Mesendoderm (in vitro differentiated cells): Measurements from ENCODE around the gene RANGAP1.

Source experiments
- DNase-seq: peaks from one replicate; pipeline ENCODE4 v3.0.0; 2013
- H2AK5ac ChIP-seq: 2 replicates; pipeline ENCODE4 v1.6.1; 2013; ENCODE audit warnings: low read length, inconsistent platforms
- H2BK120ac ChIP-seq: 2 replicates; pipeline ENCODE4 v1.6.1; 2013; ENCODE audit warnings: low read depth, mild to moderate bottlenecking, low read length, moderate library complexity, mixed read lengths
- H2BK15ac ChIP-seq: replicated peaks from 2 replicates; pipeline ENCODE4 v1.6.1; 2013; ENCODE audit warnings: low read depth, mild to moderate bottlenecking, moderate library complexity
- H2BK5ac ChIP-seq: 2 replicates; pipeline ENCODE4 v1.6.1; 2013; ENCODE audit warnings: low read length, inconsistent platforms
- H3K18ac ChIP-seq: 2 replicates; pipeline ENCODE4 v1.6.1; 2013; ENCODE audit warnings: mild to moderate bottlenecking, low read length, mixed read lengths
- H3K23ac ChIP-seq: one replicate; pipeline ENCODE4 v1.6.1; 2013; ENCODE audit warnings: low read length
- H3K27ac ChIP-seq: 2 replicates; pipeline ENCODE4 v1.5.1; 2013; ENCODE audit warnings: low read depth, mild to moderate bottlenecking, inconsistent platforms, low read length, moderate library complexity
- H3K27me3 ChIP-seq: 2 replicates; pipeline ENCODE4 v1.6.1; 2013; ENCODE audit warnings: low read length, control low read depth, mild to moderate bottlenecking, inconsistent platforms; ENCODE audit not compliant: insufficient read depth, poor library complexity
- H3K36me3 ChIP-seq: 2 replicates; pipeline ENCODE4 v1.6.1; 2013; ENCODE audit warnings: low read length, inconsistent platforms; ENCODE audit not compliant: control insufficient read depth, insufficient read depth
- H3K4ac ChIP-seq: one replicate; pipeline ENCODE4 v1.6.1; 2013; ENCODE audit warnings: low read depth, mild to moderate bottlenecking, low read length, moderate library complexity
- H3K4me1 ChIP-seq: 2 replicates; pipeline ENCODE4 v1.6.1; 2013; ENCODE audit warnings: low read depth, low read length, inconsistent platforms; ENCODE audit not compliant: control insufficient read depth
- H3K4me2 ChIP-seq: 2 replicates; pipeline ENCODE4 v1.6.1; 2013; ENCODE audit warnings: low read length
- H3K4me3 ChIP-seq: 2 replicates; pipeline ENCODE4 v1.5.1; 2013; ENCODE audit warnings: mild to moderate bottlenecking, low read length
- H3K56ac ChIP-seq: one replicate; pipeline ENCODE4 v1.6.1; 2013; ENCODE audit warnings: low read length
- H3K79me1 ChIP-seq: 2 replicates; pipeline ENCODE4 v1.6.1; 2013; ENCODE audit warnings: low read length, inconsistent platforms
- H3K79me2 ChIP-seq: 2 replicates; pipeline ENCODE4 v1.6.1; 2013; ENCODE audit warnings: mild to moderate bottlenecking, low read length; ENCODE audit not compliant: control insufficient read depth, insufficient read depth
- H3K9ac ChIP-seq: 2 replicates; pipeline ENCODE4 v1.6.1; 2013; ENCODE audit warnings: low read length, inconsistent platforms
- H4K5ac ChIP-seq: one replicate; pipeline ENCODE4 v1.6.1; 2013; ENCODE audit warnings: low read length
- H4K8ac ChIP-seq: one replicate; pipeline ENCODE4 v1.6.1; 2013; ENCODE audit warnings: low read depth, mild to moderate bottlenecking, control low read depth, low read length, moderate library complexity
- WGBS: extraction: QIAGEN DNeasy Blood & Tissue Kit; methylation state at CpG from one replicate; pipeline ENCODE4 v1.1.7; 2013; ENCODE audit warnings: low lambda C conversion rate, missing lambda C conversion rate; ENCODE audit not compliant: insufficient coverage; ENCODE audit errors: extremely low coverage; 5-methylcytosine and 5-hydroxymethylcytosine counted together

The RANGAP1 gene

GRCh38 chr22:41234815-41235695, 50.9 kb downstream of the RANGAP1 start:
- H3K4me2 ChIP-seq: no peak overlapping the region
- H4K5ac ChIP-seq: no peak overlapping the region
- no peak overlapping the region for H2BK5ac ChIP-seq
- H2AK5ac ChIP-seq: no peak overlapping the region
- no CpG with 5 or more reads among the region's 19 CpGs for WGBS
- no peak overlapping the region for H2BK120ac ChIP-seq
- H3K4ac ChIP-seq: no peak overlapping the region
- no peak overlapping the region for H4K8ac ChIP-seq
- no peaks in the 10 kb centered on the region for H3K36me3 ChIP-seq
- no peaks in the 10 kb centered on the region for H3K79me1 ChIP-seq
- DNase-seq: no peak
- no peak overlapping the region for H3K56ac ChIP-seq
- H3K23ac ChIP-seq: no peak overlapping the region
- no peak overlapping the region for H3K18ac ChIP-seq
- H3K79me2 ChIP-seq: no peaks in the 10 kb centered on the region
- H3K9ac ChIP-seq: no peak overlapping the region
- no peak overlapping the region for H2BK15ac ChIP-seq
- H3K27ac ChIP-seq: no peak overlapping the region
- H3K27me3 ChIP-seq: no peaks in the 10 kb centered on the region
- no peaks in the 10 kb centered on the region for H3K4me1 ChIP-seq
- no peak overlapping the region for H3K4me3 ChIP-seq

GRCh38 chr22:41231369-41231768, 54.6 kb downstream of the RANGAP1 start:
- Histone ChIP-seq H4K5ac (no peak overlapping the region), H2BK15ac (no peak overlapping the region), H3K4me1 (no peaks in the 10 kb centered on the region), H3K18ac (no peak overlapping the region), H3K4ac (no peak overlapping the region), H2BK120ac (no peak overlapping the region), H4K8ac (no peak overlapping the region), H3K9ac (no peak overlapping the region), H2BK5ac (no peak overlapping the region), H3K23ac (no peak overlapping the region), H3K79me1 (no peaks in the 10 kb centered on the region), H2AK5ac (no peak overlapping the region), H3K79me2 (no peaks in the 10 kb centered on the region), H3K27ac (no peak overlapping the region), H3K27me3 (no peaks in the 10 kb centered on the region), H3K36me3 (peaks cover 3% of the 10 kb centered on the region), H3K56ac (no peak overlapping the region), H3K4me2 (no peak overlapping the region), H3K4me3 (no peak overlapping the region)
- no CpG with 5 or more reads among the region's 7 CpGs for WGBS
- no peak for DNase-seq

GRCh38 chr22:41230401-41230785, 55.6 kb downstream of the RANGAP1 start:
- Histone ChIP-seq H3K56ac (no peak overlapping the region), H3K4me3 (no peak overlapping the region), H3K23ac (no peak overlapping the region), H4K5ac (no peak overlapping the region), H3K79me1 (no peaks in the 10 kb centered on the region), H3K4me1 (no peaks in the 10 kb centered on the region), H2BK5ac (no peak overlapping the region), H3K18ac (no peak overlapping the region), H2BK15ac (no peak overlapping the region), H3K36me3 (peaks cover 5% of the 10 kb centered on the region), H3K4ac (no peak overlapping the region), H2AK5ac (no peak overlapping the region), H4K8ac (no peak overlapping the region), H2BK120ac (no peak overlapping the region), H3K9ac (no peak overlapping the region), H3K4me2 (no peak overlapping the region), H3K27ac (no peak overlapping the region), H3K27me3 (no peaks in the 10 kb centered on the region), H3K79me2 (no peaks in the 10 kb centered on the region)
- no CpG with 5 or more reads among the region's 9 CpGs for WGBS
- DNase-seq: no peak

GRCh38 chr22:41229730-41230400, 56.1 kb downstream of the RANGAP1 start:
- Histone ChIP-seq H3K18ac (no peak overlapping the region), H3K79me1 (no peaks in the 10 kb centered on the region), H3K27ac (no peak overlapping the region), H3K79me2 (no peaks in the 10 kb centered on the region), H3K36me3 (peaks cover 5% of the 10 kb centered on the region), H3K56ac (no peak overlapping the region), H3K9ac (no peak overlapping the region), H3K23ac (no peak overlapping the region), H3K27me3 (no peaks in the 10 kb centered on the region), H2AK5ac (no peak overlapping the region), H3K4me3 (no peak overlapping the region), H4K5ac (no peak overlapping the region), H3K4me2 (no peak overlapping the region), H2BK120ac (no peak overlapping the region), H2BK5ac (no peak overlapping the region), H2BK15ac (no peak overlapping the region), H3K4ac (no peak overlapping the region), H3K4me1 (no peaks in the 10 kb centered on the region), H4K8ac (no peak overlapping the region)
- no CpG with 5 or more reads among the region's 17 CpGs for WGBS
- DNase-seq: no peak

GRCh38 chr22:41229215-41229614, 56.8 kb downstream of the RANGAP1 start:
- H4K8ac ChIP-seq: no peak overlapping the region
- H3K56ac ChIP-seq: no peak overlapping the region
- H3K27ac ChIP-seq: no peak overlapping the region
- H3K36me3 ChIP-seq: peaks cover 5% of the 10 kb centered on the region
- no peak overlapping the region for H3K4ac ChIP-seq
- H3K79me1 ChIP-seq: no peaks in the 10 kb centered on the region
- H3K4me2 ChIP-seq: no peak overlapping the region
- no peaks in the 10 kb centered on the region for H3K27me3 ChIP-seq
- WGBS: no CpG with 5 or more reads among the region's 6 CpGs
- H4K5ac ChIP-seq: no peak overlapping the region
- no peak overlapping the region for H3K23ac ChIP-seq
- H3K9ac ChIP-seq: no peak overlapping the region
- no peak overlapping the region for H2BK5ac ChIP-seq
- no peak for DNase-seq
- no peaks in the 10 kb centered on the region for H3K4me1 ChIP-seq
- no peak overlapping the region for H2AK5ac ChIP-seq
- no peaks in the 10 kb centered on the region for H3K79me2 ChIP-seq
- no peak overlapping the region for H2BK120ac ChIP-seq
- H2BK15ac ChIP-seq: no peak overlapping the region
- no peak overlapping the region for H3K4me3 ChIP-seq
- no peak overlapping the region for H3K18ac ChIP-seq
